Heart left ventricle (tissue), 13 donors: ENCODE measurements around the gene MON2.

Source experiments
- CTCF ChIP-seq, 12 donors: fragments of 200-600 bp; sonication (generic) in 4 of 12; IDR thresholded peaks; one replicate each; pipeline versions ENCODE4 v1.5.0 to v1.8.0; 2018 to 2022; ENCODE audit warnings: antibody characterized with exemption in 12 of 12, mild to moderate bottlenecking in 5 of 12
- POLR2A ChIP-seq, 2 donors: fragments of 450-650 bp; IDR thresholded peaks; one replicate each; pipeline ENCODE4 v1.6.1; 2017; ENCODE audit warnings: antibody characterized with exemption in 2 of 2, mild to moderate bottlenecking in 2 of 2, moderate library complexity in 2 of 2
- donor health status: ischemic (EF 13 %, LVEDD 7.1; RV severe dilation, severe dysfunction).
- donor health status: DM: no; HTN: yes; CAD: no.
- donor health status: DM: no; HTN: no; CAD: no.
- donor health status: ischemic (EF 25% LVEDD 6.9; RV normal size, moderate dysfunction).
- donor health status: ischemic (EF 25% LVEDD 5.7; RV mildly dilated, moderate dysfunction).
- donor health status: ischemic (EF 35%, LVEDD 5.7; RV mildly dilated, moderate dysfunction).
- donor health status: nonischemic (EF 11% LVEDD 7.7; RV severe dilation, severe dysfunction).
- donor health status: DM: yes; HTN: yes; CAD: no.
- donor health status: PGD.
- donor health status: ischemic (EF 29% LVEDD 5.4; RV normal size, mild dysfunction).
- donor health status: nonischemic (EF 23%, LVEDD 6.1; RV moderate dilation, normal function).

GRCh38 chr12:62469704-62470103 lies 3.1 kb downstream of the MON2 start:
- no peak for TF ChIP-seq CTCF (IDR thresholded peaks at IDR 0.05)
- no peak for TF ChIP-seq POLR2A (IDR thresholded peaks at IDR 0.05)
